Glutamatergic neuron (in vitro differentiated cells): ENCODE results near the gene UHRF2. TPM values are rescaled to one million over a fixed set of nuclear protein-coding genes. Genes with fewer than 3 reads are reported as not detected.
"Not testable (repeated sequence)": the region's sequence is repeated elsewhere in the genome, so short reads cannot be mapped to it uniquely, and the experiment has no call there.

Source experiments
- DNase-seq: peaks from one replicate; pipeline ENCODE4 v3.0.0; 2022
- H3K27ac Mint-ChIP-seq: one replicate; pipeline ENCODE4 v1.8.0; 2020; ENCODE audit warnings: mild to moderate bottlenecking, mixed read lengths, inconsistent platforms; ENCODE audit not compliant: unreplicated experiment
- H3K27me3 Mint-ChIP-seq: one replicate; pipeline ENCODE4 v1.8.0; 2020; ENCODE audit warnings: mild to moderate bottlenecking, moderate library complexity, mixed read lengths, inconsistent platforms; ENCODE audit not compliant: unreplicated experiment
- H3K36me3 Mint-ChIP-seq: one replicate; pipeline ENCODE4 v1.8.0; 2020; ENCODE audit warnings: mild to moderate bottlenecking, mixed read lengths, inconsistent platforms; ENCODE audit not compliant: unreplicated experiment
- H3K4me1 Mint-ChIP-seq: one replicate; pipeline ENCODE4 v1.8.0; 2020; ENCODE audit warnings: mild to moderate bottlenecking, low read depth, mixed read lengths, inconsistent platforms; ENCODE audit not compliant: unreplicated experiment
- H3K4me3 Mint-ChIP-seq: one replicate; pipeline ENCODE4 v1.8.0; 2020; ENCODE audit warnings: mild to moderate bottlenecking, mixed read lengths, inconsistent platforms; ENCODE audit not compliant: unreplicated experiment
- H3K9me3 Mint-ChIP-seq: one replicate; pipeline ENCODE4 v1.8.0; 2020; ENCODE audit warnings: mild to moderate bottlenecking, moderate library complexity, mixed read lengths, inconsistent platforms; ENCODE audit not compliant: unreplicated experiment
- CTCF ChIP-seq: fragments of 200-600 bp; sonication (generic); IDR thresholded peaks from one replicate; pipeline ENCODE4 v1.5.0; 2021; ENCODE audit not compliant: partially characterized antibody, unreplicated experiment
- total RNA-seq: library from RNA; stranded (reverse); fragmentation: NEBNext Ultra II Directional; extraction: Animal tissue kit (Norgen Biotek cat#: 25700); gene quantifications from one replicate; pipeline ENCODE4 v1.2.1, GENCODE V29; 2021; ENCODE audit not compliant: unreplicated experiment

The UHRF2 gene
- total RNA-seq, 1 donor from 2014 or later = 54.2 TPM

DNA sequence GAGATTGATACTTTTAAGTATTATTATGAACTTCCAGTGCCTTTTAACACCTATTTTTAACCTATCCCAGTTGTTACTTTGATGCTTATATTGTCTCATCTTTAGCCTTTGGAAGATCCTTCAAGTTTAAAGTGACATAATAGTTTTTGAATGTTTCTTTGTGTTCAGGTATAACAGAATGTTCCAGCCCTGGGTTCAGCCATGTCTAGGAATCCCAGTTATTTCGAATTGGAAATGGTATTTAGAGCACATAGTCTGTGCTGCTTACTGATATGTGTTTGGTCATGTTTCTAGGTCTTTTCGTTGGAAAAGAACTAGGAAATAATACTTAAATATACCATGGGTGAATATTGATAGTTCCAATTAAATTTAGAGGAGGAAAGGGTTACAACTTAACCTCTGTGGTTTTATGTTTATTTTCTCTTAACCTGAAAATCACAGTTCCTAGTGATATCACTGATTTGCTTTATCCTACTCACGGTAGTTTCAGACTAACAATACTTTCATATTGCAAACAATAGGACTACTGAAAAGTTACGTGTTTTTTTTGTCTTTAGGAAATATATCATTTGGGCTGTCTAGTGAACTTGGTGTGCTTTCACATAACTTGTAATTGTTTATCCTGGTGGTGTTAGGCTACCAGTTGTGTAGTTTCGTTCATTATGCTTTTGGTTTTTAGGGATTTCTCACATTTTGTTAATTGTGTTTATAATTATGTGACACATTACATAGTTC, 37.8 kb downstream of the UHRF2 start:
- H3K27ac Mint-ChIP-seq = no peak overlapping the region

DNA sequence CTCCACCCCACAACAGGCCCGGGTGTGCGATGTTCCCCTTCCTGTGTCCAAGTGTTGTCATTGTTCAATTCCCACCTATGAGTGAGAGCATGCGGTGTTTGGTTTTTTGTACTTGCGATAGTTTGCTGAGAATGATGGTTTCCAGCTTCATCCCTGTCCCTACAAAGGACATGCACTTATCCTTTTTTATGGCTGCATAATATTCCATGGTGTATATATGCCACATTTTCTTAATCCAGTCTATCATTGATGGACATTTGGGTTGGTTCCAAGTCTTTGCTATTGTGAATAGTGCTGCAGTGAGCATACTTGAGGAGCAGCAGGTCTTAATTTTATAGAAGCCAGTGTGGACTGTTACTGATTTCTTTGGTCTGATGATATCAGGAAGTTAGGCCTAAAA, 42.3 kb downstream of the UHRF2 start:
- not testable (repeated sequence) for H3K27me3 Mint-ChIP-seq, H3K27ac Mint-ChIP-seq, H3K4me3 Mint-ChIP-seq, H3K4me1 Mint-ChIP-seq, H3K9me3 Mint-ChIP-seq, H3K36me3 Mint-ChIP-seq, DNase-seq

More for the DNA sequence above, 37.8 kb downstream of the UHRF2 start:
- no peak overlapping the region for H3K4me3 Mint-ChIP-seq
- H3K4me1 Mint-ChIP-seq = peaks cover 2% of the 10 kb centered on the region
- no peak for TF ChIP-seq CTCF
- no peaks in the 10 kb centered on the region for H3K36me3 Mint-ChIP-seq
- no peaks in the 10 kb centered on the region for H3K9me3 Mint-ChIP-seq
- H3K27me3 Mint-ChIP-seq = no peaks in the 10 kb centered on the region
- no peak for DNase-seq

DNA sequence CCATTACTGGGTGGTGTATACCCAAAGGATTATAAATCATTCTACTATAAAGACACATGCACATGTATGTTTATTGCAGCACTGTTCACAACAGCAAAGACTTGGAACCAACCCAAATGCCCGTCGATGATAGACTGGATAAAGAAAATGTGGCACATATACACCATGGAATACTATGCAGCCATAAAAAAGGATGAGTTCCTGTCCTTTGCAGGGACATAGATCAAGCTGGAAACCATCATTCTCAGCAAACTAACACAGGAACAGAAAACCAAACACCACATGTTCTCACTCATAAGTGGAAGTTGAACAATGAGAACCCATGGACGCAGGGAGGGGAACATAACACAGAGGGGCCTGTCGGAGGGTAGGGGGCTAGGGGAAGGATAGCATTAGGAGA, 45.7 kb downstream of the UHRF2 start:
- H3K36me3 Mint-ChIP-seq, H3K9me3 Mint-ChIP-seq, H3K27me3 Mint-ChIP-seq, H3K4me1 Mint-ChIP-seq, H3K4me3 Mint-ChIP-seq, DNase-seq, H3K27ac Mint-ChIP-seq: not testable (repeated sequence)

- Mint-ChIP-seq H3K27me3 (no peaks in the 10 kb centered on the region), H3K27ac (no peak overlapping the region), H3K4me3 (no peak overlapping the region), H3K9me3 (no peaks in the 10 kb centered on the region), H3K36me3 (no peaks in the 10 kb centered on the region), H3K4me1 (no peaks in the 10 kb centered on the region)
- no peak for DNase-seq
- no peak for TF ChIP-seq CTCF
These were observed 46.7 kb downstream of the UHRF2 start for GRCh38 chr9:6459718-6460117.

GRCh38 chr9:6460189-6460768, 47.3 kb downstream of the UHRF2 start:
- no peak overlapping the region for H3K27ac Mint-ChIP-seq
- H3K27me3 Mint-ChIP-seq = no peaks in the 10 kb centered on the region
- no peak for DNase-seq
- no peak for TF ChIP-seq CTCF
- H3K4me1 Mint-ChIP-seq = no peaks in the 10 kb centered on the region
- no peak overlapping the region for H3K4me3 Mint-ChIP-seq
- H3K36me3 Mint-ChIP-seq = no peaks in the 10 kb centered on the region
- H3K9me3 Mint-ChIP-seq = no peaks in the 10 kb centered on the region

GRCh38 chr9:6461619-6462018, 48.6 kb downstream of the UHRF2 start:
- no peak for TF ChIP-seq CTCF
- H3K9me3 Mint-ChIP-seq = no peaks in the 10 kb centered on the region
- H3K27ac Mint-ChIP-seq = no peak overlapping the region
- DNase-seq = no peak
- H3K4me3 Mint-ChIP-seq = no peak overlapping the region
- no peaks in the 10 kb centered on the region for H3K36me3 Mint-ChIP-seq
- H3K4me1 Mint-ChIP-seq = no peaks in the 10 kb centered on the region
- no peaks in the 10 kb centered on the region for H3K27me3 Mint-ChIP-seq
